SK-N-SH (cell line): ENCODE measurements around the gene CRYBG2. TPM values are rescaled to one million over a fixed set of nuclear protein-coding genes. Genes with fewer than 3 reads are reported as not detected.

ENCODE experiments used
- CTCF ChIA-PET: fragments of 300-600, 350-600 bp; formaldehyde crosslinking; extraction: SDS; loops from one replicate; lab custom pipeline; 2021; lab: Yijun Ruan, JAX
- POLR2A ChIA-PET: fragments of 350-600 bp; sonication (Branson Sonifier 250); formaldehyde crosslinking; extraction: SDS; loops from one replicate; lab custom pipeline; 2020; ENCODE audit warnings: antibody characterized with exemption, inconsistent platforms; lab: Yijun Ruan, JAX
- DNase-seq: peaks from one replicate; pipeline ENCODE4 v3.0.0; 2012
- H2AFZ ChIP-seq: fragments of 200-600 bp; sonication (generic); 2 replicates; pipeline ENCODE4 v1.8.1; 2016; ENCODE audit warnings: antibody characterized with exemption, mild to moderate bottlenecking, low read depth
- H3F3A ChIP-seq: fragments of 200-600 bp; sonication (generic); replicated peaks from 2 replicates; pipeline ENCODE3; 2016; ENCODE audit warnings: antibody characterized with exemption, mild to moderate bottlenecking; ENCODE audit not compliant: insufficient read depth
- H3K27ac ChIP-seq, 2 experiments: fragments of 200-500 bp in 1 of 2; fragments of 200-600 bp in 1 of 2; sonication (Bioruptor generic) in 1 of 2; sonication (generic), shearing (Covaris generic) in 1 of 2; 2 replicates each; pipeline versions ENCODE4 v1.5.1 to v1.6.1; 2014 to 2016; ENCODE audit warnings: low read depth in 2 of 2, inconsistent platforms in 1 of 2, low read length in 1 of 2, mild to moderate bottlenecking in 1 of 2, mixed read lengths in 1 of 2
- H3K27me3 ChIP-seq: fragments of 200-600 bp; sonication (generic), shearing (Covaris generic); 2 replicates; pipeline ENCODE4 v1.6.1; 2016; ENCODE audit warnings: mixed run types; ENCODE audit not compliant: insufficient read depth
- H3K36me3 ChIP-seq, 2 experiments: fragments of 200-500 bp in 1 of 2; fragments of 200-600 bp in 1 of 2; sonication (Bioruptor generic) in 1 of 2; sonication (generic) in 1 of 2; replicated peaks in 1 of 2; 2 replicates each; pipeline versions ENCODE3 to v1.5.1; 2014 to 2016; ENCODE audit warnings: low read length in 1 of 2, mild to moderate bottlenecking in 1 of 2; ENCODE audit not compliant: insufficient read depth in 2 of 2, control insufficient read depth in 1 of 2
- H3K4me1 ChIP-seq, 2 experiments: fragments of 200-500 bp in 1 of 2; fragments of 200-600 bp in 1 of 2; sonication (Bioruptor generic) in 1 of 2; sonication (generic), shearing (Covaris generic) in 1 of 2; 2 replicates each; pipeline versions ENCODE4 v1.5.1 to v1.6.1; 2014 to 2016; ENCODE audit warnings: low read depth in 1 of 2, low read length in 1 of 2, mixed run types in 1 of 2; ENCODE audit not compliant: insufficient read depth in 2 of 2, control insufficient read depth in 1 of 2
- H3K4me2 ChIP-seq: fragments of 200-600 bp; sonication (generic), shearing (Covaris generic); 2 replicates; pipeline ENCODE4 v1.6.1; 2017; ENCODE audit warnings: mixed run types
- H3K4me3 ChIP-seq, 2 experiments: fragments of 200-500 bp in 1 of 2; fragments of 200-600 bp in 1 of 2; sonication (Bioruptor generic) in 1 of 2; sonication (generic), shearing (Covaris generic) in 1 of 2; 2 replicates each; pipeline versions ENCODE4 v1.5.1 to v1.8.1; 2014 to 2016; ENCODE audit warnings: low read depth in 2 of 2, inconsistent platforms in 1 of 2, low read length in 1 of 2, mild to moderate bottlenecking in 1 of 2, mixed read lengths in 1 of 2, moderate library complexity in 1 of 2
- H3K79me2 ChIP-seq: fragments of 200-600 bp; sonication (generic); 2 replicates; pipeline ENCODE4 v1.8.1; 2017; ENCODE audit warnings: mild to moderate bottlenecking; ENCODE audit not compliant: insufficient read depth
- H3K9ac ChIP-seq: fragments of 200-600 bp; sonication (generic); 2 replicates; pipeline ENCODE4 v1.6.1; 2017; ENCODE audit warnings: mixed run types
- H3K9me2 ChIP-seq: fragments of 200-600 bp; sonication (generic); 2 replicates; pipeline ENCODE4 v1.6.1; 2017; ENCODE audit warnings: mixed run types
- H3K9me3 ChIP-seq: fragments of 200-600 bp; sonication (generic); 2 replicates; pipeline ENCODE4 v1.6.1; 2017; ENCODE audit warnings: mixed run types, mild to moderate bottlenecking, moderate library complexity
- H4K20me1 ChIP-seq: fragments of 200-600 bp; sonication (generic); 2 replicates; pipeline ENCODE4 v1.6.1; 2017; ENCODE audit warnings: mild to moderate bottlenecking, mixed run types; ENCODE audit not compliant: insufficient read depth
- CHD2 ChIP-seq: fragments of 150-350 bp; IDR thresholded peaks from 2 replicates; pipeline ENCODE4 v1.6.1; 2018; ENCODE audit warnings: low read length; ENCODE audit not compliant: partially characterized antibody
- EZH2phosphoT487 ChIP-seq: fragments of 200-600 bp; sonication (generic); IDR thresholded peaks from 2 replicates; pipeline ENCODE4 v1.6.1; 2017; ENCODE audit warnings: low read depth, mixed run types, mild to moderate bottlenecking, antibody characterized with exemption, moderate library complexity, borderline replicate concordance
- FOSL2 ChIP-seq: IDR thresholded peaks from 2 replicates; pipeline ENCODE4 v1.4.0; 2012; ENCODE audit warnings: low read depth, mild to moderate bottlenecking, moderate library complexity, borderline replicate concordance
- FOXM1 ChIP-seq: IDR thresholded peaks from 2 replicates; pipeline ENCODE4 v1.4.0; 2012; ENCODE audit warnings: low read depth, mild to moderate bottlenecking
- GATA2 ChIP-seq: sonication (generic); formaldehyde crosslinking; IDR thresholded peaks from 2 replicates; pipeline ENCODE4 v1.5.0; 2020; ENCODE audit warnings: mild to moderate bottlenecking, missing genetic modification reagents
- JUND ChIP-seq: IDR thresholded peaks from 2 replicates; pipeline ENCODE4 v1.4.0; 2012
- MXI1 ChIP-seq: IDR thresholded peaks from 2 replicates; pipeline ENCODE4 v1.6.1; 2012; ENCODE audit warnings: mild to moderate bottlenecking, low read depth, low read length, improper control_type of control experiment
- NRF1 ChIP-seq: IDR thresholded peaks from 2 replicates; pipeline ENCODE4 v1.6.1; 2012; ENCODE audit warnings: low read depth, mild to moderate bottlenecking, low read length
- SIN3A ChIP-seq: IDR thresholded peaks from 2 replicates; pipeline ENCODE4 v1.6.1; 2012; ENCODE audit warnings: low read depth, mild to moderate bottlenecking, low read length, moderate library complexity, borderline replicate concordance
- TAF1 ChIP-seq: IDR thresholded peaks from 2 replicates; pipeline ENCODE4 v1.6.1; 2012; ENCODE audit warnings: low read depth, mild to moderate bottlenecking, low read length, moderate library complexity, borderline replicate concordance
- YY1 ChIP-seq: IDR thresholded peaks from 2 replicates; pipeline ENCODE4 v1.4.0; 2012; ENCODE audit warnings: low read depth, mild to moderate bottlenecking
- WGBS: methylation state at CpG from one replicate; pipeline ENCODE4 v1.1.6; 2017; ENCODE audit warnings: low lambda C conversion rate; 5-methylcytosine and 5-hydroxymethylcytosine counted together
- polyA plus RNA-seq, 3 experiments: library from polyadenylated mRNA; depleted of rRNA; stranded (reverse); fragments of >200 nt; gene quantifications; 2 replicates each; pipeline ENCODE4 v1.2.3, GENCODE V29; 2012
- TF ChIP-seq, protein P1 (sequence below): IDR thresholded peaks from 2 replicates; pipeline ENCODE4 v1.4.0; 2012; ENCODE audit warnings: low read depth
- TF ChIP-seq, protein P2 (sequence below): IDR thresholded peaks from 2 replicates; pipeline ENCODE4 v1.4.0; 2012; ENCODE audit warnings: low read depth, borderline replicate concordance
- TF ChIP-seq, protein P3 (sequence below): fragments of 150-350 bp; IDR thresholded peaks from 2 replicates; pipeline ENCODE4 v1.6.1; 2016; ENCODE audit warnings: mild to moderate bottlenecking, low read depth, low read length
- TF ChIP-seq, protein P4 (sequence below): IDR thresholded peaks from 2 replicates; pipeline ENCODE4 v1.4.0; 2012; ENCODE audit warnings: low read depth, borderline replicate concordance
- TF ChIP-seq, protein P5 (sequence below): fragments of 150-350 bp; IDR thresholded peaks from 2 replicates; pipeline ENCODE4 v1.6.1; 2017; ENCODE audit warnings: antibody characterized with exemption, low read length, low read depth, borderline replicate concordance

The CRYBG2 gene
- polyA plus RNA-seq, 1 of the 3 experiments (the other 2 are of a cell fraction), result 0.08 TPM

DNA sequence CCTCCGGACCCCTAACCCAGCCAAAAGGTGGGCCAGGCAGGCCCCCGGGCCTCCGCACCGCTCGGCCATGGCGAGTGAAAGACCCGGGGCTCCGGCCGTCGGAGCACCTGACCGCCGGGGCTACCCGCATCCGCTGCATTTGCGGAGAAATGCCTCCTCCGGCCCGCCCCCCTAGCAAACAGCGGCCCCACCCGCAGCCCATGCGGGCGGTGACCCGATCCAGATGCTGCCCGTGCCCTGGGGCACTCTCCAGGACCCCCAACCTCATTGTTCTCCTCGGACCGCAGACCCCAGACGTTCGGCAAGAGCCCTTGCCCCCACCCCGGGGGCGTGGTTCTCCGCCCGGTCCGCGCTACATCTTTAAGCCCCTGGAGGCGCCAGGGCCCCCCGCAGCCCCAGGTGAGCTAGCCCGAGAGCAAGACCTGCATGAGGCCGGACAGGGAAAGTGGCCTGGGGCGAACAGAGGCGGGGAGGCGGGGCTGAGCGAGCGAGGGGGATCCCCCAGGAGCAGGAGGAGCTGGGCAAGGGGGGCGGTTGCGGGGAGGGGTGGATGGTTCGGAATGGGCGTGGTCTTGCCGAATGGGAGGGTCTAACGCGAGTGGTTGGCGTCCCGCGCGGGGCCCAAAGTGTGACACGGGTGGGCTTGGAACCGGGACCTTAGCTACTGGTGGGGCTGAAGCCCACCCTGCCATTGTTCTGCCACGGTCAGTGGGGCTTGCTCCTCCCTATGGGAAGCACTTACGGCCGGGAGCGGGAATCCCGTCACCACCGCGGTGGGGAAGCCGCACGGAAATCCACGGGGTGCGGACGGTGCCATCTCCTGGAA lies 6.3 kb upstream of the CRYBG2 start:
- WGBS, result 51% methylated on average over 21 of the region's 67 CpGs
- no peaks in the 10 kb centered on the region for H3K9me3 ChIP-seq
- H3K9ac ChIP-seq, result no peak overlapping the region
- no peaks in the 10 kb centered on the region for H3K9me2 ChIP-seq
- no peaks in the 10 kb centered on the region for H3K79me2 ChIP-seq
- no peaks in the 10 kb centered on the region for H3F3A ChIP-seq
- H3K4me2 ChIP-seq, result peak overlapping the region; percentile 78
- TF ChIP-seq MXI1 (no peak), EZH2phosphoT487 (no peak), JUND (no peak)
- TF ChIP-seq, protein P1, sequence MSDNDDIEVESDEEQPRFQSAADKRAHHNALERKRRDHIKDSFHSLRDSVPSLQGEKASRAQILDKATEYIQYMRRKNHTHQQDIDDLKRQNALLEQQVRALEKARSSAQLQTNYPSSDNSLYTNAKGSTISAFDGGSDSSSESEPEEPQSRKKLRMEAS, result no peak
- H3K27me3 ChIP-seq, result peaks cover 25% of the 10 kb centered on the region; the same call in 1 of the 2 replicates
- CTCF ChIA-PET, result interaction anchor here (0.6 to 6.7 kb wide), 8 partner anchors 9 to 623 kb away, joined by 3 to 99 read pairs (median 6); partner anchors contain the start of gene CRYBG2
- no peak overlapping the region for H3K27ac ChIP-seq
- no peaks in the 10 kb centered on the region for H4K20me1 ChIP-seq
- POLR2A ChIA-PET, result no interaction called here
- H3K4me3 ChIP-seq, result peak overlapping the region; percentile 45 to 48
- no peaks in the 10 kb centered on the region for H3K36me3 ChIP-seq
- H3K4me1 ChIP-seq, result peaks cover 0 to 9% of the 10 kb centered on the region in 2 experiments; a peak in 2 of 4 replicates
- DNase-seq, result peak; percentile 86
- peak overlapping the region; percentile 16; the same call in 1 of the 2 replicates for H2AFZ ChIP-seq

DNA sequence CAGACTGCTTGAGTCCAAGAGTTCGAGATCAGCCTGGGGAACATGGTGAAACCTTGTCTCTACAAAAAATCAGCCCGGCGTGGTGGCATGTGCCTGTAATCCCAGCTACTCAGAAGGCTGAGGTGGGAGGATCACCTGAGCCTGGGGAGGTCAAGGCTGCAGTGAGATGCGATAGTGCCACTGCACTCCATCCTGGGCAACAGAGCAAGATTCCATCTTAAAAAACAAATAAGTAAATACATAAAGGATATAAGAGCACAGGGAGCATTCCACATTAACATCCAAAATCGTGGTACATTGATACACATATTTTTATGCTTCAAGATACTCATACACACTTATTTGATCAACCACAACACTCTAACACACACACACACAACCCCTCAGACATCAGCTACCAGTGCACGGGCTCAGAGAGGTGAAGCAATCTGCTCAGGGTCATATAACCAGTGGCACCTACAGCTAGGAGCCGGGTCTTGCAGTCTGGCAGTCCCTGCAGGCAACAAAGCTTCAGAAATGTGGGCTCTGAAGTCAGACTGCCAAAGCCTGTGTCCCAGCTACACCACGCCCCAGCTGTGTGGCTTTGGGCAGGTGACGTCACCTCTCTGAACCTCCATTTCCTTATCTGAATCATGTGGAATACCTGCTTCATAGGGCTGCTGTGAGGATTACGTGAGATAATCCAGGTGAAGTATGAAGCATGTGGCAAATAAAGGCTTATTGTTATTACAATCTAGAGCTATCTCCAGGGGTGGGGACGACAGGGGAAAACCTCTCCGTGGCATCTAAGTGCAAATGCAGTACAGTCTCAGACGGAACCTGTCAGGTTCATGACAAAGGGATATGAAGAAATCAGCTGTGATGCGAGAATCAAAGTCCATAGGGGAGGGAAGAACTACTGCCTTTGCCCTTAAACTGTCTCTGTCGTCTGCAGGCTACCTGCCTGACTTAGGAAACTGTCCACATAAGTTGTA lies 4.8 kb upstream of the CRYBG2 start:
- no peaks in the 10 kb centered on the region for H3F3A ChIP-seq
- ChIA-PET CTCF (interaction anchor here (0.8 to 2.0 kb wide), 6 partner anchors 22 to 80 kb away, joined by 3 to 6 read pairs (median 4); no protein-coding TSS in a partner anchor), POLR2A (no interaction called here)
- no peaks in the 10 kb centered on the region for H3K36me3 ChIP-seq
- DNase-seq, result no peak
- no peaks in the 10 kb centered on the region for H3K79me2 ChIP-seq
- H3K4me3 ChIP-seq, result no peak overlapping the region
- H3K4me1 ChIP-seq, result peaks cover 0 to 9% of the 10 kb centered on the region in 2 experiments; a peak in 2 of 4 replicates
- H3K9me2 ChIP-seq, result no peaks in the 10 kb centered on the region
- H3K9me3 ChIP-seq, result no peaks in the 10 kb centered on the region
- H3K27me3 ChIP-seq, result peaks cover 25% of the 10 kb centered on the region; the same call in 1 of the 2 replicates
- no peak overlapping the region for H3K4me2 ChIP-seq
- no peak overlapping the region for H3K9ac ChIP-seq
- H4K20me1 ChIP-seq, result no peaks in the 10 kb centered on the region
- H3K27ac ChIP-seq, result no peak overlapping the region
- TF ChIP-seq TAF1, result no peak
- TF ChIP-seq, protein P2, sequence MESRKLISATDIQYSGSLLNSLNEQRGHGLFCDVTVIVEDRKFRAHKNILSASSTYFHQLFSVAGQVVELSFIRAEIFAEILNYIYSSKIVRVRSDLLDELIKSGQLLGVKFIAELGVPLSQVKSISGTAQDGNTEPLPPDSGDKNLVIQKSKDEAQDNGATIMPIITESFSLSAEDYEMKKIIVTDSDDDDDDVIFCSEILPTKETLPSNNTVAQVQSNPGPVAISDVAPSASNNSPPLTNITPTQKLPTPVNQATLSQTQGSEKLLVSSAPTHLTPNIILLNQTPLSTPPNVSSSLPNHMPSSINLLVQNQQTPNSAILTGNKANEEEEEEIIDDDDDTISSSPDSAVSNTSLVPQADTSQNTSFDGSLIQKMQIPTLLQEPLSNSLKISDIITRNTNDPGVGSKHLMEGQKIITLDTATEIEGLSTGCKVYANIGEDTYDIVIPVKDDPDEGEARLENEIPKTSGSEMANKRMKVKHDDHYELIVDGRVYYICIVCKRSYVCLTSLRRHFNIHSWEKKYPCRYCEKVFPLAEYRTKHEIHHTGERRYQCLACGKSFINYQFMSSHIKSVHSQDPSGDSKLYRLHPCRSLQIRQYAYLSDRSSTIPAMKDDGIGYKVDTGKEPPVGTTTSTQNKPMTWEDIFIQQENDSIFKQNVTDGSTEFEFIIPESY, result no peak
- TF ChIP-seq, protein P1, result no peak
- no peak for TF ChIP-seq JUND
- TF ChIP-seq SIN3A, result no peak
- TF ChIP-seq, protein P3, sequence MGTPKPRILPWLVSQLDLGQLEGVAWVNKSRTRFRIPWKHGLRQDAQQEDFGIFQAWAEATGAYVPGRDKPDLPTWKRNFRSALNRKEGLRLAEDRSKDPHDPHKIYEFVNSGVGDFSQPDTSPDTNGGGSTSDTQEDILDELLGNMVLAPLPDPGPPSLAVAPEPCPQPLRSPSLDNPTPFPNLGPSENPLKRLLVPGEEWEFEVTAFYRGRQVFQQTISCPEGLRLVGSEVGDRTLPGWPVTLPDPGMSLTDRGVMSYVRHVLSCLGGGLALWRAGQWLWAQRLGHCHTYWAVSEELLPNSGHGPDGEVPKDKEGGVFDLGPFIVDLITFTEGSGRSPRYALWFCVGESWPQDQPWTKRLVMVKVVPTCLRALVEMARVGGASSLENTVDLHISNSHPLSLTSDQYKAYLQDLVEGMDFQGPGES, result no peak
- no peak for TF ChIP-seq FOSL2
- no peak for TF ChIP-seq GATA2 (CRISPR knock-in tag)
- TF ChIP-seq, protein P4, sequence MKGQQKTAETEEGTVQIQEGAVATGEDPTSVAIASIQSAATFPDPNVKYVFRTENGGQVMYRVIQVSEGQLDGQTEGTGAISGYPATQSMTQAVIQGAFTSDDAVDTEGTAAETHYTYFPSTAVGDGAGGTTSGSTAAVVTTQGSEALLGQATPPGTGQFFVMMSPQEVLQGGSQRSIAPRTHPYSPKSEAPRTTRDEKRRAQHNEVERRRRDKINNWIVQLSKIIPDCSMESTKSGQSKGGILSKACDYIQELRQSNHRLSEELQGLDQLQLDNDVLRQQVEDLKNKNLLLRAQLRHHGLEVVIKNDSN, result no peak
- no peak for TF ChIP-seq NRF1
- no peak for TF ChIP-seq CHD2
- TF ChIP-seq FOXM1, result no peak
- TF ChIP-seq YY1, result no peak
- TF ChIP-seq, protein P5, sequence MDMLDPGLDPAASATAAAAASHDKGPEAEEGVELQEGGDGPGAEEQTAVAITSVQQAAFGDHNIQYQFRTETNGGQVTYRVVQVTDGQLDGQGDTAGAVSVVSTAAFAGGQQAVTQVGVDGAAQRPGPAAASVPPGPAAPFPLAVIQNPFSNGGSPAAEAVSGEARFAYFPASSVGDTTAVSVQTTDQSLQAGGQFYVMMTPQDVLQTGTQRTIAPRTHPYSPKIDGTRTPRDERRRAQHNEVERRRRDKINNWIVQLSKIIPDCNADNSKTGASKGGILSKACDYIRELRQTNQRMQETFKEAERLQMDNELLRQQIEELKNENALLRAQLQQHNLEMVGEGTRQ, result no peak
- TF ChIP-seq MXI1, result no peak
- H2AFZ ChIP-seq, result no peak overlapping the region
- 56% methylated on average over 14 of the region's 15 CpGs for WGBS
